Measurements from ENCODE around the gene CASP1. TPM values are rescaled to one million over a fixed set of nuclear protein-coding genes. Genes with fewer than 3 reads are reported as not detected.

CASP1 gene
- total RNA-seq, 4 donors from 2014 or later = 2.7 to 18.9 (median 9.2) TPM

- WGBS, 2 donors = 37 to 57% methylated on average over 1 of the region's 1 CpG
- Histone ChIP-seq H3K4me3 (replicated peaks in 1 of 3) (no peak overlapping the region), H3K27ac (no peak overlapping the region), H3K9me3 (no peaks in the 10 kb centered on the region), H3K4me1 (no peaks in the 10 kb centered on the region), H3K27me3 (no peaks in the 10 kb centered on the region), H3K36me3 (peaks cover 0 to under 1% of the 10 kb centered on the region in 2 donors)
- TF ChIP-seq POLR2A (IDR thresholded peaks at IDR 0.05) (no peak), CTCF (IDR thresholded peaks at IDR 0.05) (no peak)
- intact Hi-C loops (cut with DNase I) = no loop called here
- DNase-seq = no peak
Observed at GRCh38 chr11:105024394-105024793, 10.6 kb downstream of the CASP1 start.

- Histone ChIP-seq H3K27ac (no peak within 1 kb of the TSS), H3K27me3 (no peaks in the 10 kb centered on the region), H3K4me3 (replicated peaks in 1 of 3) (no peak within 1 kb of the TSS), H3K36me3 (no peaks in the 10 kb centered on the region), H3K9me3 (no peaks in the 10 kb centered on the region), H3K4me1 (no peaks in the 10 kb centered on the region)
- intact Hi-C loops (cut with DNase I) = no loop called here
- DNase-seq = no peak
- TF ChIP-seq CTCF (IDR thresholded peaks at IDR 0.05) = no peak
- TF ChIP-seq POLR2A (IDR thresholded peaks at IDR 0.05) = no peak
Observed at GRCh38 chr11:105023003-105023402, 11.9 kb downstream of the CASP1 start, which contains the start of gene CASP5. TSS of gene CASP5 (minus strand) at chr11:105023168. CDS start at chr11:105023136, 32 bp downstream.

- no peak for DNase-seq
- 41 to 44% methylated on average over 2 of the region's 2 CpGs for WGBS, 2 donors
- no peaks in the 10 kb centered on the region for H3K27me3 ChIP-seq
- no peak for TF ChIP-seq CTCF (IDR thresholded peaks at IDR 0.05)
- no peak for TF ChIP-seq POLR2A (IDR thresholded peaks at IDR 0.05)
- H3K4me1 ChIP-seq = no peaks in the 10 kb centered on the region
- H3K4me3 ChIP-seq (replicated peaks in 1 of 3) = no peak overlapping the region
- H3K9me3 ChIP-seq = no peaks in the 10 kb centered on the region
- intact Hi-C loops (cut with DNase I) = no loop called here
- no peaks in the 10 kb centered on the region for H3K36me3 ChIP-seq
- no peak overlapping the region for H3K27ac ChIP-seq
Observed at GRCh38 chr11:105022527-105022926, 12.4 kb downstream of the CASP1 start.

- intact Hi-C loops (cut with DNase I) = no loop called here
- no peaks in the 10 kb centered on the region for H3K9me3 ChIP-seq
- TF ChIP-seq POLR2A (IDR thresholded peaks at IDR 0.05) (no peak), CTCF (IDR thresholded peaks at IDR 0.05) (no peak)
- H3K4me3 ChIP-seq (replicated peaks in 1 of 3) = no peak overlapping the region
- no peaks in the 10 kb centered on the region for H3K36me3 ChIP-seq
- DNase-seq = no peak
- H3K4me1 ChIP-seq = no peaks in the 10 kb centered on the region
- no peak overlapping the region for H3K27ac ChIP-seq
- no peaks in the 10 kb centered on the region for H3K27me3 ChIP-seq
Observed at GRCh38 chr11:105007463-105007862, 27.5 kb downstream of the CASP1 start.

- intact Hi-C loops (cut with DNase I) = no loop called here
- no peaks in the 10 kb centered on the region for H3K36me3 ChIP-seq
- no peak for DNase-seq
- 90 to 96% methylated on average over 3 of the region's 3 CpGs for WGBS, 2 donors
- TF ChIP-seq CTCF (IDR thresholded peaks at IDR 0.05) (no peak), POLR2A (IDR thresholded peaks at IDR 0.05) (no peak)
- H3K4me1 ChIP-seq = no peaks in the 10 kb centered on the region
- H3K27me3 ChIP-seq = no peaks in the 10 kb centered on the region
- no peak overlapping the region for H3K4me3 ChIP-seq (replicated peaks in 1 of 3)
- H3K27ac ChIP-seq = no peak overlapping the region
- H3K9me3 ChIP-seq = no peaks in the 10 kb centered on the region
Observed at GRCh38 chr11:105005451-105005845, 29.5 kb downstream of the CASP1 start.
